Measurements from ENCODE around the gene SEMA3A.
A peak's percentile ranks its signal among the peaks of the same experiment; 100 is the strongest.
"Not testable (repeated sequence)": the region's sequence is repeated elsewhere in the genome, so short reads cannot be mapped to it uniquely, and the experiment has no call there.

Gene SEMA3A

GRCh38 chr7:84194484-84195271 lies at the start of gene SEMA3A:
TSS of gene SEMA3A (minus strand) at chr7:84194789. CDS start at chr7:84194586, 203 bp downstream.
- peak in 1 of 2 donors; percentile 0 for DNase-seq (ENCODE audit: low read depth in 2 of 2)

- not testable (repeated sequence) for DNase-seq (ENCODE audit: low read depth in 2 of 2)
Observed at GRCh38 chr7:84243037-84243436, 48.4 kb upstream of the SEMA3A start.

- no peak for DNase-seq (ENCODE audit: low read depth in 2 of 2)
Observed at GRCh38 chr7:84238596-84238995, 44.0 kb upstream of the SEMA3A start.

- no peak for DNase-seq (ENCODE audit: low read depth in 2 of 2)
Observed at GRCh38 chr7:84237533-84238173, 43.1 kb upstream of the SEMA3A start.

- no peak for DNase-seq (ENCODE audit: low read depth in 2 of 2)
Observed at GRCh38 chr7:84236398-84236797, 41.8 kb upstream of the SEMA3A start.

GRCh38 chr7:84232646-84233045 lies 38.1 kb upstream of the SEMA3A start:
- no peak for DNase-seq (ENCODE audit: low read depth in 2 of 2)

- no peak for DNase-seq (ENCODE audit: low read depth in 2 of 2)
Observed at GRCh38 chr7:84231157-84231556, 36.6 kb upstream of the SEMA3A start.

GRCh38 chr7:84230491-84230890 lies 35.9 kb upstream of the SEMA3A start:
- no peak for DNase-seq (ENCODE audit: low read depth in 2 of 2)

- no peak for DNase-seq (ENCODE audit: low read depth in 2 of 2)
Observed at GRCh38 chr7:84228526-84228925, 33.9 kb upstream of the SEMA3A start.

- DNase-seq (ENCODE audit: low read depth in 2 of 2): no peak
Observed at GRCh38 chr7:84226759-84227158, 32.2 kb upstream of the SEMA3A start.

GRCh38 chr7:84224505-84224904 lies 29.9 kb upstream of the SEMA3A start:
- no peak for DNase-seq (ENCODE audit: low read depth in 2 of 2)

GRCh38 chr7:84219310-84219709 lies 24.7 kb upstream of the SEMA3A start:
- DNase-seq (ENCODE audit: low read depth in 2 of 2): no peak

GRCh38 chr7:84218681-84219080 lies 24.1 kb upstream of the SEMA3A start:
- no peak for DNase-seq (ENCODE audit: low read depth in 2 of 2)

- DNase-seq (ENCODE audit: low read depth in 2 of 2): no peak
Observed at GRCh38 chr7:84216472-84216871, 21.9 kb upstream of the SEMA3A start.

- not testable (repeated sequence) for DNase-seq (ENCODE audit: low read depth in 2 of 2)
Observed at GRCh38 chr7:84214757-84215156, 20.2 kb upstream of the SEMA3A start.

- DNase-seq (ENCODE audit: low read depth in 2 of 2): no peak
Observed at GRCh38 chr7:84210301-84210700, 15.7 kb upstream of the SEMA3A start.

- no peak for DNase-seq (ENCODE audit: low read depth in 2 of 2)
Observed at GRCh38 chr7:84209006-84209405, 14.4 kb upstream of the SEMA3A start.

- no peak for DNase-seq (ENCODE audit: low read depth in 2 of 2)
Observed at GRCh38 chr7:84207615-84208014, 13.0 kb upstream of the SEMA3A start.

GRCh38 chr7:84207025-84207424 lies 12.4 kb upstream of the SEMA3A start:
- DNase-seq (ENCODE audit: low read depth in 2 of 2): no peak

- no peak for DNase-seq (ENCODE audit: low read depth in 2 of 2)
Observed at GRCh38 chr7:84204655-84205054, 10.1 kb upstream of the SEMA3A start.

GRCh38 chr7:84202855-84203254 lies 8.3 kb upstream of the SEMA3A start:
- DNase-seq (ENCODE audit: low read depth in 2 of 2): no peak

GRCh38 chr7:84200859-84201258 lies 6.3 kb upstream of the SEMA3A start:
- no peak for DNase-seq (ENCODE audit: low read depth in 2 of 2)

GRCh38 chr7:84199216-84199615 lies 4.6 kb upstream of the SEMA3A start:
- no peak for DNase-seq (ENCODE audit: low read depth in 2 of 2)

Measured in stimulated activated CD8-positive, alpha-beta memory T cell treated with anti-CD3 and anti-CD28 coated beads, Interleukin-2, amount 100 ng/mL, for 48 hours (primary cell).